ENCODE data around the gene PTPMT1.

DNA sequence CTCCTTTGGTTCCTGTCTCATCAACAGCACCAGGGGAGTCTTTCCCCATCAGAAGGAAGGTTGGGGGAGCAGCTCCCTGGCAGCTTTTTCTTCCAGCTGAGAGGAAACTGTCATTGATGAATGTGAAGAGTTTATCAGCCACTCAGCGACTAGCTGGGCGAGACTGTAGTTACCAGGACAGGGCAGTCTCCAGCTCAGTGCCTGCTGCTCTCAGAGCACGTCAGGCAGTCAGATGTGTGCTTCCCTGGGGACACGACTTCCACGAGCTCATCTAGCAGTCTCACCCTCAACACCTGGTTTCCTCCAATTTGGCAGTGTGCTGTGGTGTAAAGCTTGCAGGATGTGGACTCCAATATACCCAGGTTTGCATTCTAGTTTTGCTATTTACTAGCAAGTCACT lies 41.3 kb downstream of the PTPMT1 start:
- TF ChIP-seq, protein P1, sequence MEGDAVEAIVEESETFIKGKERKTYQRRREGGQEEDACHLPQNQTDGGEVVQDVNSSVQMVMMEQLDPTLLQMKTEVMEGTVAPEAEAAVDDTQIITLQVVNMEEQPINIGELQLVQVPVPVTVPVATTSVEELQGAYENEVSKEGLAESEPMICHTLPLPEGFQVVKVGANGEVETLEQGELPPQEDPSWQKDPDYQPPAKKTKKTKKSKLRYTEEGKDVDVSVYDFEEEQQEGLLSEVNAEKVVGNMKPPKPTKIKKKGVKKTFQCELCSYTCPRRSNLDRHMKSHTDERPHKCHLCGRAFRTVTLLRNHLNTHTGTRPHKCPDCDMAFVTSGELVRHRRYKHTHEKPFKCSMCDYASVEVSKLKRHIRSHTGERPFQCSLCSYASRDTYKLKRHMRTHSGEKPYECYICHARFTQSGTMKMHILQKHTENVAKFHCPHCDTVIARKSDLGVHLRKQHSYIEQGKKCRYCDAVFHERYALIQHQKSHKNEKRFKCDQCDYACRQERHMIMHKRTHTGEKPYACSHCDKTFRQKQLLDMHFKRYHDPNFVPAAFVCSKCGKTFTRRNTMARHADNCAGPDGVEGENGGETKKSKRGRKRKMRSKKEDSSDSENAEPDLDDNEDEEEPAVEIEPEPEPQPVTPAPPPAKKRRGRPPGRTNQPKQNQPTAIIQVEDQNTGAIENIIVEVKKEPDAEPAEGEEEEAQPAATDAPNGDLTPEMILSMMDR (IDR thresholded peaks at IDR 0.05) = no peak
- TF ChIP-seq EZH2phosphoT487 (IDR thresholded peaks at IDR 0.05) = no peak
- TF ChIP-seq EZH2 (IDR thresholded peaks at IDR 0.05) = no peak

All from neural progenitor cell (in vitro differentiated cells).